Astrocyte of the spinal cord (primary cell): ENCODE data around the gene VCAM1.

ENCODE experiments used
- DNase-seq: peaks from one replicate; pipeline ENCODE4 v3.0.0; 2011; ENCODE audit warnings: low read depth, low spot score
- H3K4me3 ChIP-seq: 2 replicates; pipeline ENCODE4 v1.5.1; 2011; ENCODE audit warnings: low read depth, mild to moderate bottlenecking, low read length, moderate library complexity
- CTCF ChIP-seq: IDR thresholded peaks from 2 replicates; pipeline ENCODE4 v1.5.1; 2012; ENCODE audit warnings: low read depth, mild to moderate bottlenecking, low read length, inconsistent platforms
- in situ Hi-C: cut with HindIII; loops from 2 replicates; pipeline ENCODE4 v1.10.0; 2017; ENCODE audit warnings: low sequenced_read_pairs

VCAM1 gene

GRCh38 chr1:100720751-100721150 lies 1.2 kb downstream of the VCAM1 start:
- in situ Hi-C loops: no loop called here
- no peak for TF ChIP-seq CTCF
- no peak for DNase-seq
- H3K4me3 ChIP-seq: peak overlapping the region; percentile 25

GRCh38 chr1:100721526-100722207 lies 2.1 kb downstream of the VCAM1 start:
- H3K4me3 ChIP-seq: peak overlapping the region; percentile 19
- peak; percentile 87 for DNase-seq
- in situ Hi-C loops: no loop called here
- no peak for TF ChIP-seq CTCF

- no peak for TF ChIP-seq CTCF
- peak; percentile 39 for DNase-seq
- in situ Hi-C loops: no loop called here
- no peak overlapping the region for H3K4me3 ChIP-seq
These were observed 2.7 kb downstream of the VCAM1 start for GRCh38 chr1:100722221-100722620.

- no peak overlapping the region for H3K4me3 ChIP-seq
- TF ChIP-seq CTCF: no peak
- DNase-seq: no peak
- in situ Hi-C loops: no loop called here
These were observed 4.7 kb downstream of the VCAM1 start for GRCh38 chr1:100724281-100724680.

- peak; percentile 30 for DNase-seq
- H3K4me3 ChIP-seq: no peak overlapping the region
- in situ Hi-C loops: no loop called here
- no peak for TF ChIP-seq CTCF
These were observed 10.6 kb downstream of the VCAM1 start for GRCh38 chr1:100730130-100730529.

GRCh38 chr1:100731309-100731708 lies 11.8 kb downstream of the VCAM1 start:
- TF ChIP-seq CTCF: no peak
- in situ Hi-C loops: no loop called here
- no peak for DNase-seq
- H3K4me3 ChIP-seq: no peak overlapping the region
